Adrenal gland (tissue), 5 donors: ENCODE results near the gene ITGA2B.

Experiments
- POLR2A ChIP-seq, 2 donors: fragments of 450-650 bp; IDR thresholded peaks; one replicate each; pipeline ENCODE4 v1.6.1; 2017; ENCODE audit warnings: antibody characterized with exemption in 2 of 2, mild to moderate bottlenecking in 2 of 2, moderate library complexity in 1 of 2
- TF ChIP-seq, protein P1 (sequence below), 6 experiments: fragments of 450-650 bp in 4 of 6; fragments of 200-600 bp in 2 of 6; sonication (generic) in 1 of 6; IDR thresholded peaks; 1 replicate in 5 of 6; 2 replicates in 1 of 6; pipeline versions ENCODE4 v1.5.1 to v1.8.0; 2016 to 2021; ENCODE audit warnings: antibody characterized with exemption in 6 of 6, mild to moderate bottlenecking in 2 of 6, moderate library complexity in 1 of 6
- donor health status: DM: no; HTN: no; CAD: no.

DNA sequence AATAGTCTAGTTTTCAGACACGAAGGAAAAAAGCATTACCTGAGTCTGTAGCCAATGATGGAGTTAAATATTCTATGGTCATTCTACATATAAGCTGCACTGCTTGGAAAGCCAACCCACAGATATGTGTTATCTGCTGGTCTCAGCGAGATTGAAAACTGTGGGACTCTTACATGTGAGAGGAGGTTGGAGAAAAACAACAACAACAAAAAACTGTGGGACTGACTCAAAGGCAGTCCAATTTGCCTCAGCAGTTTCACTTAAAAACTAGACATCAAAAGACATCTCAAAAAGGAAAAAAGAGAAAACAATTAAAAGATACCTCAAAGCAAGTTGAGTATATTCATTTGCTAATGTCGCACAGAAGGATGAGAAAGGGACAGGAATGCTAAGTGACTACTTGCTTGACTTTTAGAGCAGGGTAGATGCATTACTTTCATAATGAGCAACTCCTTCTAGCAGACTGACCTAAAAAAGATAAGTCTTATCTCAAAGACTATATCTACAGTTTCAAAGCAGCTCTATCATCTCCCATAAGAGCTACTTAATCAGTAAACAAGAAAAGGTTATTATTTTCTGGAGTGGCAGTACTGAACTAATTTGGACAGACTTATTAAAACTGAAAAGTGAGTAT, 35.5 kb upstream of the ITGA2B start:
- no peak for TF ChIP-seq POLR2A (IDR thresholded peaks at IDR 0.05)
- TF ChIP-seq, protein P1, sequence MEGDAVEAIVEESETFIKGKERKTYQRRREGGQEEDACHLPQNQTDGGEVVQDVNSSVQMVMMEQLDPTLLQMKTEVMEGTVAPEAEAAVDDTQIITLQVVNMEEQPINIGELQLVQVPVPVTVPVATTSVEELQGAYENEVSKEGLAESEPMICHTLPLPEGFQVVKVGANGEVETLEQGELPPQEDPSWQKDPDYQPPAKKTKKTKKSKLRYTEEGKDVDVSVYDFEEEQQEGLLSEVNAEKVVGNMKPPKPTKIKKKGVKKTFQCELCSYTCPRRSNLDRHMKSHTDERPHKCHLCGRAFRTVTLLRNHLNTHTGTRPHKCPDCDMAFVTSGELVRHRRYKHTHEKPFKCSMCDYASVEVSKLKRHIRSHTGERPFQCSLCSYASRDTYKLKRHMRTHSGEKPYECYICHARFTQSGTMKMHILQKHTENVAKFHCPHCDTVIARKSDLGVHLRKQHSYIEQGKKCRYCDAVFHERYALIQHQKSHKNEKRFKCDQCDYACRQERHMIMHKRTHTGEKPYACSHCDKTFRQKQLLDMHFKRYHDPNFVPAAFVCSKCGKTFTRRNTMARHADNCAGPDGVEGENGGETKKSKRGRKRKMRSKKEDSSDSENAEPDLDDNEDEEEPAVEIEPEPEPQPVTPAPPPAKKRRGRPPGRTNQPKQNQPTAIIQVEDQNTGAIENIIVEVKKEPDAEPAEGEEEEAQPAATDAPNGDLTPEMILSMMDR (IDR thresholded peaks at IDR 0.05), result no peak
